HG03108 (cell line): ENCODE measurements around the gene MRI1.
"Not testable (repeated sequence)": the region's sequence is repeated elsewhere in the genome, so short reads cannot be mapped to it uniquely, and the experiment has no call there.

Experiments used
- ATAC-seq: cut with Tn5 transposase; IDR thresholded peaks from one replicate; pipeline ENCODE4 v1.9.1; 2021; ENCODE audit warnings: moderate library complexity; ENCODE audit not compliant: unreplicated experiment

Gene MRI1

GRCh38 chr19:13793317-13793716 is 29.0 kb downstream of the MRI1 start:
- not testable (repeated sequence) for ATAC-seq

- no peak for ATAC-seq
Measured at GRCh38 chr19:13794398-13794756, 30.1 kb downstream of the MRI1 start.

- peak; percentile 96 for ATAC-seq
Measured at GRCh38 chr19:13794757-13795589, 30.7 kb downstream of the MRI1 start, which contains the start of gene ZSWIM4. Gene ZSWIM4, plus strand, starts transcription at chr19:13795443. Its CDS starts 206 bp downstream, at chr19:13795649.

- ATAC-seq, result peak; percentile 23
Measured at GRCh38 chr19:13795595-13796300, 31.4 kb downstream of the MRI1 start.

GRCh38 chr19:13796301-13797057 is 32.2 kb downstream of the MRI1 start:
- no peak for ATAC-seq

GRCh38 chr19:13797058-13797440 is 32.7 kb downstream of the MRI1 start:
- ATAC-seq, result no peak

- no peak for ATAC-seq
Measured at GRCh38 chr19:13797870-13798269, 33.5 kb downstream of the MRI1 start.

- no peak for ATAC-seq
Measured at GRCh38 chr19:13799669-13800068, 35.3 kb downstream of the MRI1 start.

- no peak for ATAC-seq
Measured at GRCh38 chr19:13803038-13803437, 38.7 kb downstream of the MRI1 start.

- ATAC-seq, result no peak
Measured at GRCh38 chr19:13804830-13805683, 40.7 kb downstream of the MRI1 start.

- no peak for ATAC-seq
Measured at GRCh38 chr19:13806728-13807127, 42.4 kb downstream of the MRI1 start.

- no peak for ATAC-seq
Measured at GRCh38 chr19:13807421-13808021, 43.2 kb downstream of the MRI1 start.

GRCh38 chr19:13808856-13809255 is 44.5 kb downstream of the MRI1 start:
- no peak for ATAC-seq

- ATAC-seq, result no peak
Measured at GRCh38 chr19:13812544-13812943, 48.2 kb downstream of the MRI1 start.

- no peak for ATAC-seq
Measured at GRCh38 chr19:13813147-13813546, 48.8 kb downstream of the MRI1 start.

GRCh38 chr19:13814550-13814949 is 50.2 kb downstream of the MRI1 start:
- no peak for ATAC-seq

- ATAC-seq, result no peak
Measured at GRCh38 chr19:13817018-13817614, 52.8 kb downstream of the MRI1 start.

- no peak for ATAC-seq
Measured at GRCh38 chr19:13817615-13818371, 53.5 kb downstream of the MRI1 start.

GRCh38 chr19:13819238-13819637 is 54.9 kb downstream of the MRI1 start:
- no peak for ATAC-seq
